HG03066 (cell line): ENCODE data around the gene PHTF1.
A peak's percentile ranks its signal among the peaks of the same experiment; 100 is the strongest.

Source experiments
- ATAC-seq: cut with Tn5 transposase; IDR thresholded peaks from one replicate; pipeline ENCODE4 v1.9.1; 2021; ENCODE audit warnings: low read depth; ENCODE audit not compliant: unreplicated experiment

Gene PHTF1

GRCh38 chr1:113759333-113760101 is at the start of gene PHTF1:
PHTF1 (minus strand) TSS chr1:113759486; CDS start chr1:113758703, 783 bp downstream.
- peak; percentile 85 for ATAC-seq

GRCh38 chr1:113808450-113809195 is 49.3 kb upstream of the PHTF1 start:
- ATAC-seq = no peak

GRCh38 chr1:113805639-113806038 is 46.4 kb upstream of the PHTF1 start:
- no peak for ATAC-seq

GRCh38 chr1:113805256-113805531 is 45.9 kb upstream of the PHTF1 start:
- no peak for ATAC-seq

GRCh38 chr1:113804421-113805255 is 45.4 kb upstream of the PHTF1 start:
- ATAC-seq = no peak

- no peak for ATAC-seq
Observed at GRCh38 chr1:113802367-113803007, 43.2 kb upstream of the PHTF1 start.

GRCh38 chr1:113800487-113800886 is 41.2 kb upstream of the PHTF1 start:
- ATAC-seq = no peak

GRCh38 chr1:113797472-113797871 is 38.2 kb upstream of the PHTF1 start:
- ATAC-seq = no peak

- ATAC-seq = no peak
Observed at GRCh38 chr1:113793878-113794834, 34.9 kb upstream of the PHTF1 start.

- no peak for ATAC-seq
Observed at GRCh38 chr1:113792986-113793385, 33.7 kb upstream of the PHTF1 start.

GRCh38 chr1:113792471-113792870 is 33.2 kb upstream of the PHTF1 start:
- ATAC-seq = no peak

- ATAC-seq = no peak
Observed at GRCh38 chr1:113788802-113789201, 29.5 kb upstream of the PHTF1 start.

GRCh38 chr1:113787663-113788062 is 28.4 kb upstream of the PHTF1 start:
- no peak for ATAC-seq

- no peak for ATAC-seq
Observed at GRCh38 chr1:113786069-113786468, 26.8 kb upstream of the PHTF1 start.

- peak; percentile 56 for ATAC-seq
Observed at GRCh38 chr1:113784104-113784779, 25.0 kb upstream of the PHTF1 start.

GRCh38 chr1:113783254-113784103 is 24.2 kb upstream of the PHTF1 start:
- peak; percentile 56 for ATAC-seq

GRCh38 chr1:113782406-113782805 is 23.1 kb upstream of the PHTF1 start:
- ATAC-seq = no peak
